Breast epithelium (tissue), 4 donors: ENCODE data around the gene FAM163B. TPM values are rescaled to one million over a fixed set of nuclear protein-coding genes. Genes with fewer than 3 reads are reported as not detected.

Experiments
- DNase-seq, 2 donors: peaks; one replicate each; pipeline ENCODE4 v3.0.0-alpha.2; 2019; ENCODE audit warnings: low spot score in 2 of 2
- H3K27ac ChIP-seq, 2 donors: fragments of 200-600 bp; sonication (generic) in 1 of 2; one replicate each; pipeline ENCODE4 v1.5.1; 2016 to 2019; ENCODE audit warnings: mild to moderate bottlenecking in 1 of 2
- H3K27me3 ChIP-seq, 2 donors: fragments of 200-600 bp; sonication (generic) in 1 of 2; one replicate each; pipeline versions ENCODE4 v1.5.1 to v1.6.0; 2017 to 2019; ENCODE audit warnings: control low read depth in 1 of 2, mild to moderate bottlenecking in 1 of 2
- H3K36me3 ChIP-seq: fragments of 200-600 bp; one replicate; pipeline ENCODE4 v1.5.1; 2019
- H3K4me1 ChIP-seq, 2 donors: fragments of 200-600 bp; sonication (generic); one replicate each; pipeline ENCODE4 v1.5.1; 2016 to 2019; ENCODE audit warnings: control low read depth in 1 of 2
- H3K4me3 ChIP-seq, 3 donors: fragments of 200-600 bp; sonication (generic); 1 replicate in 2 of 3; 2 replicates in 1 of 3; pipeline ENCODE4 v1.5.1; 2016 to 2019; ENCODE audit warnings: mild to moderate bottlenecking in 3 of 3, moderate library complexity in 2 of 3
- H3K9me3 ChIP-seq, 2 donors: fragments of 200-600 bp; sonication (generic) in 1 of 2; one replicate each; pipeline ENCODE4 v1.5.1; 2016 to 2019; ENCODE audit warnings: control low read depth in 1 of 2
- CTCF ChIP-seq, 3 donors: fragments of 450-650 bp; IDR thresholded peaks; one replicate each; pipeline ENCODE4 v1.5.1; 2016 to 2017; ENCODE audit warnings: antibody characterized with exemption in 3 of 3, mild to moderate bottlenecking in 3 of 3, moderate library complexity in 3 of 3
- POLR2A ChIP-seq: fragments of 450-650 bp; IDR thresholded peaks from one replicate; pipeline ENCODE4 v1.6.1; 2016; ENCODE audit warnings: antibody characterized with exemption, mild to moderate bottlenecking, moderate library complexity
- POLR2AphosphoS5 ChIP-seq, 3 donors: sonication (generic); formaldehyde crosslinking; IDR thresholded peaks; one replicate each; pipeline ENCODE4 v1.6.1; 2017; ENCODE audit warnings: antibody characterized with exemption in 3 of 3
- intact Hi-C: fragments of 100-400 bp; cut with DNase I; formaldehyde crosslinking; loops from one replicate; pipeline ENCODE4 v1.15.1; 2023; ENCODE audit warnings: low total_unique reads
- total RNA-seq, 3 donors: library from RNA; depleted of rRNA; stranded (reverse); fragments of >200 nt; gene quantifications; one replicate each; pipeline ENCODE4 v1.1.0, GENCODE V29; 2016

FAM163B gene
- total RNA-seq, 3 donors from 2014 or later, result not detected

GRCh38 chr9:133647765-133648469, 38.7 kb upstream of the FAM163B start:
- no peak for DNase-seq
- TF ChIP-seq POLR2A (no peak), POLR2AphosphoS5 (IDR thresholded peaks at IDR 0.05) (no peak), CTCF (IDR thresholded peaks at IDR 0.05) (no peak)
- H3K27ac ChIP-seq, result no peak overlapping the region
- no peaks in the 10 kb centered on the region for H3K36me3 ChIP-seq
- intact Hi-C loops, result no loop called here
- peaks cover 0 to 49% of the 10 kb centered on the region in 2 donors for H3K27me3 ChIP-seq
- no peaks in the 10 kb centered on the region for H3K4me1 ChIP-seq
- H3K9me3 ChIP-seq, result no peaks in the 10 kb centered on the region
- no peak overlapping the region for H3K4me3 ChIP-seq

DNA sequence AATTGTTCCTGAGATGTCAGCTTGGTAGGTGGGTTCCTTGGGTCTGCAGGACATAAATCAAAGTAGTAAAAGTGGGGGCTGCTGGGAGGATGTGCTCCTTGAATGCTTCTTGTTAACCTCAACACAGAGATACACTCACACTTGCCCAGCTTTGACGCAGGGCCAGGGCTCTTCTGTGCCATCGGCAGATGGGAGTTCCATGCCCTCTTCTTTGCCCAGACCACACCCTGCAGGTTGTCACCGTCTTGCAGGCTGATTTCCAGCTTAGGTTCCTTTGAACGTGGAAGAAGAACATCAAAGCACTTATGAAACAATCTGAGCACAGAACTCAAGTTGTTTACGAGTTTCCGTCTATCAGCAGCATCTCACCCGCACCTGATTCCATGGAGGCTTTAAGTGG, 38.0 kb upstream of the FAM163B start:
- intact Hi-C loops, result no loop called here
- no peaks in the 10 kb centered on the region for H3K4me1 ChIP-seq
- TF ChIP-seq CTCF (IDR thresholded peaks at IDR 0.05), result no peak
- TF ChIP-seq POLR2A, result no peak
- no peak for TF ChIP-seq POLR2AphosphoS5 (IDR thresholded peaks at IDR 0.05)
- no peak overlapping the region for H3K4me3 ChIP-seq
- H3K9me3 ChIP-seq, result no peaks in the 10 kb centered on the region
- DNase-seq, result no peak
- H3K27ac ChIP-seq, result no peak overlapping the region
- peaks cover 0 to 41% of the 10 kb centered on the region in 2 donors for H3K27me3 ChIP-seq
- no peaks in the 10 kb centered on the region for H3K36me3 ChIP-seq

DNA sequence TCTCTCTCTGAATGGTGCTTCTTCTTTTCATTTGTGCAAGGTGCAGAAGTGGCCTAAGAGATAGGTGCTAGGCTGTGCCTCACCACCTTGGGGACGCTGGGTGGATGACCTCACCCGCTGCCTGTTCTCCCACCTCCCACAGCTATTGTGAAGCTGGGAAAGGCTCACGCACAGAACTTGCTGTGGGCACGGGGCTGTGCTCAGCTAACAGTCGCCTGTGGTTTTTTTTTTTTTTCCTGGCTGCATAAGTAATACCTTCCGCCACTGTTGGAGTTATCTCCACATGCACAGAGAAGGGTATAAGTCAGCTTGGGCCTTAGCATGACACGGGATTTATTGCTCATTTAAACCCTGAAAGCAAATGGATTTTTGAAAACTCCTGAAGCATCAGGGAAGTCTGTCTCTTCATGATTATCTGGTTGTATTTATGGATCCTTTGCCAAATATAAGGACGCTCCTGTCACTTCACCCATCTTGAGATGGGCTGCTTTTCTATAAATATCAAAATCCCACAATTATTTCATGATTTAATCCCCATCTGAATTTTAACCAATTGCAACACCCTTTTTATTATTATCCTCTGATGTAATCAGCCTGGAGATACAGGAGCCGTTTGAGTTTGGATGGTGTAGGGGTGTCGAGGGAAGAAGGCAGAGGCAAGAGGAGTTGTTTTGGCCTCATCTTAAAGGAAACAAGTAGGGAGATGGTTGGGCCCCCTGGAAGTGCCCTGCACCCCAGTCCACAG, 36.0 kb upstream of the FAM163B start:
- intact Hi-C loops, result no loop called here
- H3K27me3 ChIP-seq, result peaks cover 0 to 34% of the 10 kb centered on the region in 2 donors
- no peak for DNase-seq
- no peaks in the 10 kb centered on the region for H3K36me3 ChIP-seq
- H3K4me3 ChIP-seq, result no peak overlapping the region
- H3K9me3 ChIP-seq, result no peaks in the 10 kb centered on the region
- no peaks in the 10 kb centered on the region for H3K4me1 ChIP-seq
- no peak overlapping the region for H3K27ac ChIP-seq
- TF ChIP-seq POLR2A, result no peak
- TF ChIP-seq CTCF (IDR thresholded peaks at IDR 0.05), result no peak
- TF ChIP-seq POLR2AphosphoS5 (IDR thresholded peaks at IDR 0.05), result no peak

DNA sequence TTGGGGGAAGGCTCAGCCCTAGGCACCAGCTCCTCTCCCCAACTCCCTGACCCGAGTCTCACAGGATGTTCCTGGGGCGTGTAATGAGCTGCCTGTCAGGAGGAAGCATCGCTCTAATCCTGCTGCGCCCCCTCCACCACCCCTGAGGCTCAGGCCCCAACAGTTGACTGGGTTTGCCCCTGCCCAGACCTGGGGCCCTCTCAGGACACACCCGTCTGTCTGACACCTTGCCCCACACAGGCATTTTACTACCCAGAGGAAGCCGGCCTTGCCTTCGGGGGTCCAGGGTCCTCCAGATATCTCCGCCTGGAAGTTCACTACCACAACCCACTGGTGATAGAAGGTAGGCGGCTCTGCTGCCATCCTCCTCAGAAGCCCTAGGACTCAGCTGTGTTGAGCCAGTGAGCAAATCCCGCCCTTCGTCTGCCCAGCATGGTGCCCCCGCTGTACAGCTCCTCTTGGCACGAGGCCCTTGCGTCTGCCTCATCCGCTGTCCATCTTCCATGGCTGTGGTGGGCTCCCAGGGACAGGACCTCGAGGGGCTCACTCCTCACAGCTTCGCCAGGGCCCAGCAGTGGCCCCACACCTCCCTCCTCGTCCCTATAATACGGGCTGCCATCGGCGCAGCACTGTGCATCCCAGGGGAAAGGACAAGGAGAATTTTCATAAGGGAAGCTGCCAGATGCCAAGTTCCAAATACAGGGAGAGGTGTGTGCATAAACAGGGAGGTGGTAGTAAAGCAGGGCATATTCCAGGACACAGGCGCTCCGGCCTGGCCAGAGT, 35.0 kb upstream of the FAM163B start:
- DNase-seq, result no peak
- intact Hi-C loops, result no loop called here
- TF ChIP-seq CTCF (IDR thresholded peaks at IDR 0.05), result no peak
- TF ChIP-seq POLR2AphosphoS5 (IDR thresholded peaks at IDR 0.05), result no peak
- TF ChIP-seq POLR2A, result no peak
- Histone ChIP-seq H3K4me1 (no peaks in the 10 kb centered on the region), H3K27me3 (peaks cover 0 to 25% of the 10 kb centered on the region in 2 donors), H3K4me3 (no peak overlapping the region), H3K27ac (no peak overlapping the region), H3K36me3 (no peaks in the 10 kb centered on the region), H3K9me3 (no peaks in the 10 kb centered on the region)
